Uterus (tissue), 2 donors: ENCODE results near the gene EXOSC7.

Source experiments
- CTCF ChIP-seq, 4 experiments: fragments of 200-600 bp in 2 of 4; fragments of 450-650 bp in 2 of 4; sonication (generic) in 2 of 4; IDR thresholded peaks; one replicate each; pipeline ENCODE4 v1.5.1; 2016 to 2019; ENCODE audit warnings: antibody characterized with exemption in 4 of 4, mild to moderate bottlenecking in 2 of 4, moderate library complexity in 1 of 4
- POLR2A ChIP-seq, 2 donors: fragments of 450-650 bp; IDR thresholded peaks; one replicate each; pipeline ENCODE4 v1.6.1; 2016; ENCODE audit warnings: antibody characterized with exemption in 2 of 2, mild to moderate bottlenecking in 1 of 2, moderate library complexity in 1 of 2

- no peak for TF ChIP-seq CTCF (IDR thresholded peaks at IDR 0.05)
- TF ChIP-seq POLR2A (IDR thresholded peaks at IDR 0.05), result no peak
These were observed 53.2 kb downstream of the EXOSC7 start for GRCh38 chr3:45029216-45029615.
